Progenitor cell of endocrine pancreas (in vitro differentiated cells): ENCODE results near the gene MACC1. TPM values are rescaled to one million over a fixed set of nuclear protein-coding genes. Genes with fewer than 3 reads are reported as not detected.

Source experiments
- DNase-seq: peaks from one replicate; pipeline ENCODE4 v3.0.0; 2021; ENCODE audit warnings: low spot score; ENCODE audit not compliant: unreplicated experiment
- H3K27ac Mint-ChIP-seq: 2 replicates; pipeline ENCODE4 v1.8.0; 2021; ENCODE audit warnings: mild to moderate bottlenecking, moderate library complexity, mixed read lengths
- H3K27me3 Mint-ChIP-seq: 2 replicates; pipeline ENCODE4 v1.8.0; 2021; ENCODE audit warnings: mixed read lengths
- H3K36me3 Mint-ChIP-seq: 2 replicates; pipeline ENCODE4 v1.8.0; 2022; ENCODE audit warnings: mixed read lengths; ENCODE audit not compliant: insufficient read depth
- H3K4me1 Mint-ChIP-seq: 2 replicates; pipeline ENCODE4 v1.8.0; 2021; ENCODE audit warnings: low read depth, mixed read lengths
- H3K4me3 Mint-ChIP-seq: 2 replicates; pipeline ENCODE4 v1.8.0; 2021; ENCODE audit warnings: low read depth, mild to moderate bottlenecking, moderate library complexity, mixed read lengths
- H3K9me3 Mint-ChIP-seq: 2 replicates; pipeline ENCODE4 v1.8.0; 2021; ENCODE audit warnings: low read depth, mixed read lengths
- long read RNA-seq: library from polyadenylated mRNA; unstranded; transcript quantifications from one replicate; pipeline ENCODE4 v2.0.0, GENCODE V29; 2020
- total RNA-seq: library from RNA; stranded (reverse); gene quantifications from 2 replicates; pipeline ENCODE4 v1.2.1, GENCODE V29; 2021
- TF ChIP-seq, protein P1 (sequence below): fragments of 200-600 bp; sonication (generic); IDR thresholded peaks from one replicate; pipeline ENCODE4 v1.5.0; 2021; ENCODE audit warnings: antibody characterized with exemption, mild to moderate bottlenecking; ENCODE audit not compliant: unreplicated experiment

MACC1 gene, protein sequence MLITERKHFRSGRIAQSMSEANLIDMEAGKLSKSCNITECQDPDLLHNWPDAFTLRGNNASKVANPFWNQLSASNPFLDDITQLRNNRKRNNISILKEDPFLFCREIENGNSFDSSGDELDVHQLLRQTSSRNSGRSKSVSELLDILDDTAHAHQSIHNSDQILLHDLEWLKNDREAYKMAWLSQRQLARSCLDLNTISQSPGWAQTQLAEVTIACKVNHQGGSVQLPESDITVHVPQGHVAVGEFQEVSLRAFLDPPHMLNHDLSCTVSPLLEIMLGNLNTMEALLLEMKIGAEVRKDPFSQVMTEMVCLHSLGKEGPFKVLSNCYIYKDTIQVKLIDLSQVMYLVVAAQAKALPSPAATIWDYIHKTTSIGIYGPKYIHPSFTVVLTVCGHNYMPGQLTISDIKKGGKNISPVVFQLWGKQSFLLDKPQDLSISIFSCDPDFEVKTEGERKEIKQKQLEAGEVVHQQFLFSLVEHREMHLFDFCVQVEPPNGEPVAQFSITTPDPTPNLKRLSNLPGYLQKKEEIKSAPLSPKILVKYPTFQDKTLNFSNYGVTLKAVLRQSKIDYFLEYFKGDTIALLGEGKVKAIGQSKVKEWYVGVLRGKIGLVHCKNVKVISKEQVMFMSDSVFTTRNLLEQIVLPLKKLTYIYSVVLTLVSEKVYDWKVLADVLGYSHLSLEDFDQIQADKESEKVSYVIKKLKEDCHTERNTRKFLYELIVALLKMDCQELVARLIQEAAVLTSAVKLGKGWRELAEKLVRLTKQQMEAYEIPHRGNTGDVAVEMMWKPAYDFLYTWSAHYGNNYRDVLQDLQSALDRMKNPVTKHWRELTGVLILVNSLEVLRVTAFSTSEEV
- total RNA-seq, result 16.1 and 21.3 TPM in 2 replicates
- long read RNA-seq, partial matches to known transcripts, result 9 of 34 reads
- long read RNA-seq, other reads (novel, unspliced or antisense), result 22 of 34 reads

DNA sequence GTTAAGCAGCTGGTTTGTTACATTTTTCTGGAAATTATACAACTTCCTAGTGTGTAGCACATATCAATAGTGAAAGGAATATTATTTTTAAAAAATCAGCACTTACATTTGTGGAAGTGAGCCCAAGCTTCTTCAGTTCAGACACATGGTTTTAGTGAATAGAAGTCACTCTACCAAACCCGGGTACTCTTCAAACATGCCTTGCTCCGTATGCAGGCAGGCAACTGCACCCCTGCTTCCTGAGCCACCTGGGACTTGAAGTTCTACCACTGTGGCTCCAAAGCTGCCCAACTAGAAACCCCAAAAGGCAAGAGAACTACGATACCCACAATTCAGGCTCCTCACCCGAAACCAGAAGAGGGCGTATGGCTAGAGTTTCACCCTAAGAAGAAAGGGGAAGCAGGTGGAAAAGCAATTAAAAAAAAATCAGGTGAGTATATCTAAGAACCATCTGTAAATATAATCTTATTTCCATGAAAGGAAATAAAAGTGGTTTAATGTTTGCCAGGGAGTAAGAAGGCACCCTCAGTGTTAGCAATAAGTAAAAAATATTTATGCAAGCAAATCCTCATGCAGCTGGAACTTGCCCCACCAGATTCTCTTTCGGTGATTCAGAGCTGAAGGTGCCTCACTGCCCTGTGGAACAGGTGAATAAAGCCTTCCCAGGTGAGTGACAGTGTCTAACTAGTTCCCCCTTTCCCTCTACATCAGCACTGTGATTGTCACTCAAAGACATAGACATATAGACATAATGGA is at the start of gene MACC1:
TSS of gene MACC1 (minus strand) at position 192 of the 756 bp plus-strand sequence. CDS start 55,522 bp downstream, outside the sequence.
- peak; percentile 30 for DNase-seq
- H3K27me3 Mint-ChIP-seq, result no peaks in the 10 kb centered on the region
- H3K4me1 Mint-ChIP-seq, result peaks cover 50% of the 10 kb centered on the region
- H3K36me3 Mint-ChIP-seq, result peaks cover 9% of the 10 kb centered on the region
- H3K4me3 Mint-ChIP-seq, result peak within 1 kb of the TSS; percentile 71
- peak within 1 kb of the TSS; percentile 99 for H3K27ac Mint-ChIP-seq
- H3K9me3 Mint-ChIP-seq, result peaks cover 15% of the 10 kb centered on the region
- TF ChIP-seq, protein P1, sequence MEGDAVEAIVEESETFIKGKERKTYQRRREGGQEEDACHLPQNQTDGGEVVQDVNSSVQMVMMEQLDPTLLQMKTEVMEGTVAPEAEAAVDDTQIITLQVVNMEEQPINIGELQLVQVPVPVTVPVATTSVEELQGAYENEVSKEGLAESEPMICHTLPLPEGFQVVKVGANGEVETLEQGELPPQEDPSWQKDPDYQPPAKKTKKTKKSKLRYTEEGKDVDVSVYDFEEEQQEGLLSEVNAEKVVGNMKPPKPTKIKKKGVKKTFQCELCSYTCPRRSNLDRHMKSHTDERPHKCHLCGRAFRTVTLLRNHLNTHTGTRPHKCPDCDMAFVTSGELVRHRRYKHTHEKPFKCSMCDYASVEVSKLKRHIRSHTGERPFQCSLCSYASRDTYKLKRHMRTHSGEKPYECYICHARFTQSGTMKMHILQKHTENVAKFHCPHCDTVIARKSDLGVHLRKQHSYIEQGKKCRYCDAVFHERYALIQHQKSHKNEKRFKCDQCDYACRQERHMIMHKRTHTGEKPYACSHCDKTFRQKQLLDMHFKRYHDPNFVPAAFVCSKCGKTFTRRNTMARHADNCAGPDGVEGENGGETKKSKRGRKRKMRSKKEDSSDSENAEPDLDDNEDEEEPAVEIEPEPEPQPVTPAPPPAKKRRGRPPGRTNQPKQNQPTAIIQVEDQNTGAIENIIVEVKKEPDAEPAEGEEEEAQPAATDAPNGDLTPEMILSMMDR, result peak; percentile 61

DNA sequence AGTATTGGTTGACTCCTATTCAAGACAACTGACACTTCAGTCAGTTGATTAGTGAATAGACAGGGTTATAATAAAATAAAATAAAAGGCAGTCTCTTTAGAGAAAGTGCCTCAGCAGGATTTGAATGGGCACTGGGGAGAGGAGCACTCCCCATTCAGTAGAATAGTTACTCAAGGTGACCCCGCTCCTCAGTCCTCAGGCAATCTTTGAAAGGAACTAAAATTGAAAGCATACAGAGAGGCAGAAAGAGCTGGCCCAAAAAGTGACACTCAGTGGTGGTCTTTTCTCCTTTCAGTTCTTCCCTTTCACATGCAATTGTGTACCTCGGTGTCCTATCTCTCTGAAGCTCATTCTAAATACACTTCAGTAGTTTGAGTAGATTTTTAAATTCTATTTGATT is 47.4 kb upstream of the MACC1 start:
- H3K4me1 Mint-ChIP-seq, result peaks cover 9% of the 10 kb centered on the region
- H3K4me3 Mint-ChIP-seq, result no peak overlapping the region
- DNase-seq, result no peak
- H3K36me3 Mint-ChIP-seq, result no peaks in the 10 kb centered on the region
- H3K27ac Mint-ChIP-seq, result no peak overlapping the region
- H3K27me3 Mint-ChIP-seq, result no peaks in the 10 kb centered on the region
- no peaks in the 10 kb centered on the region for H3K9me3 Mint-ChIP-seq
- TF ChIP-seq, protein P1, result no peak

DNA sequence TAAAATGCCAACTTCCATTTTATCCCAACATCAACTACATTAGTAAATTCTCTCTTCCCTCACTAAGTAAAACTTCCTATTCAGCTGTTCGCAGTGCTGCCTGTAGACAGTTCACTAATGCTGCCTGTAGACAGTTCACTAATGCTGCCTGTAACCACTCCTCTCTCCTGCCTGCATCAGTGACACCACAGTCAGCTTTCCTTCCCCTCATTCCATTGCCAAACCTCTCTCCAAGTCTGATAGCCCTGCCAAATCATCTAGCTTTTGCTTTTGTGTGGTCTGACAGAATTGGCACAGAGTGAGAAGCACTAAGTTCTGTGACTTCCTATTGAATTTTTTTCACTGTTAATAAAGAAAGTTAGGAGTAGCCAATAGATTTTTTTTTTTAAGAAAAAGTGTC is 43.0 kb upstream of the MACC1 start:
- TF ChIP-seq, protein P1, result no peak
- DNase-seq, result no peak
- Mint-ChIP-seq H3K27ac (no peak overlapping the region), H3K27me3 (no peaks in the 10 kb centered on the region), H3K36me3 (no peaks in the 10 kb centered on the region), H3K4me3 (no peak overlapping the region), H3K4me1 (peaks cover 5% of the 10 kb centered on the region), H3K9me3 (no peaks in the 10 kb centered on the region)

DNA sequence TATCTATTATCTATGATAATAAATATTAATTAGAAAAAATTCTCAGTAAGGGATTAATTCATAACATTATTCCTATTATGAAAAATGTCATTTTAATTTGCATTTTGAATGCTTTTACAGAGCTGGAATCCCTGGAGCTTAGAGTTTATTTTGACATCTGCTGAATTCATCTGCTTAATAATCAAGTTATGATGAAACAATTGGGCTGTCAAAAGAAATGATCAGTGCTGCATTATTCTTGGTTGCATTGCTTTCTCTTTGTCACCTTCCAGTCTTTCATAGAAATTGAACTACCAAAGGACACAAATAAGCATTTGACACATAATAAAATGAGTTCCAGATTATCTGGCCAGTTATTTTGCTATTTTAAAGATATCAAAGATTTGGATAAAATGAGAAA is 40.0 kb upstream of the MACC1 start:
- Mint-ChIP-seq H3K4me1 (peaks cover 2% of the 10 kb centered on the region), H3K27me3 (no peaks in the 10 kb centered on the region), H3K9me3 (no peaks in the 10 kb centered on the region), H3K36me3 (no peaks in the 10 kb centered on the region), H3K27ac (no peak overlapping the region), H3K4me3 (no peak overlapping the region)
- DNase-seq, result no peak
- TF ChIP-seq, protein P1, result no peak
